GM21737 (cell line): ENCODE data around the gene DNAJB1.

Source experiments
- ATAC-seq: cut with Tn5 transposase; IDR thresholded peaks from one replicate; pipeline ENCODE4 v1.9.1; 2021; ENCODE audit warnings: mild to moderate bottlenecking, moderate library complexity; ENCODE audit not compliant: unreplicated experiment

Gene DNAJB1

GRCh38 chr19:14475251-14476073 lies 42.7 kb downstream of the DNAJB1 start, which contains the start of gene PTGER1:
Gene PTGER1 (minus strand): TSS chr19:14475354. CDS start chr19:14474320, 1,034 bp downstream.
- ATAC-seq: no peak

GRCh38 chr19:14474827-14475226 lies 43.4 kb downstream of the DNAJB1 start:
- ATAC-seq: no peak

- no peak for ATAC-seq
Measured at GRCh38 chr19:14473978-14474578, 44.1 kb downstream of the DNAJB1 start.

- no peak for ATAC-seq
Measured at GRCh38 chr19:14473073-14473977, 44.9 kb downstream of the DNAJB1 start.

- no peak for ATAC-seq
Measured at GRCh38 chr19:14472202-14472938, 45.8 kb downstream of the DNAJB1 start.

GRCh38 chr19:14471436-14472187 lies 46.6 kb downstream of the DNAJB1 start:
- ATAC-seq: no peak

GRCh38 chr19:14470031-14470876 lies 47.9 kb downstream of the DNAJB1 start:
- no peak for ATAC-seq

GRCh38 chr19:14467816-14468215 lies 50.4 kb downstream of the DNAJB1 start:
- no peak for ATAC-seq

- no peak for ATAC-seq
Measured at GRCh38 chr19:14467391-14467790, 50.8 kb downstream of the DNAJB1 start.
